ENCODE data around the gene ABCB1.

The ABCB1 gene

GRCh38 chr7:87552351-87552900 is 48.3 kb downstream of the ABCB1 start:
- DNase-seq: no peak
- no peak overlapping the region for H2AFZ ChIP-seq (ENCODE audit: low read length)

GRCh38 chr7:87548123-87548919 is 52.4 kb downstream of the ABCB1 start:
- no peaks in the 10 kb centered on the region for H3K27me3 ChIP-seq (replicated peaks; ENCODE audit: insufficient read depth, low read length)
- no peaks in the 10 kb centered on the region for H3K9me3 ChIP-seq (replicated peaks; ENCODE audit: insufficient read depth, low read length)
- no peaks in the 10 kb centered on the region for H3K79me2 ChIP-seq (ENCODE audit: low read length)
- H3K4me3 ChIP-seq (ENCODE audit: low read length): no peak overlapping the region
- DNase-seq: no peak
- H3K9ac ChIP-seq (ENCODE audit: low read length): no peak overlapping the region
- no peaks in the 10 kb centered on the region for H3K36me3 ChIP-seq (replicated peaks; ENCODE audit: insufficient read depth, low read length)
- H3K4me2 ChIP-seq (ENCODE audit: low read depth, low read length): no peak overlapping the region
- no peak overlapping the region for H3K27ac ChIP-seq (ENCODE audit: low read length)
- H4K20me1 ChIP-seq (ENCODE audit: insufficient read depth, low read length): no peaks in the 10 kb centered on the region
- TF ChIP-seq EZH2phosphoT487 (IDR thresholded peaks at IDR 0.05; ENCODE audit: low read length) (no peak), CTCF (IDR thresholded peaks at IDR 0.05; ENCODE audit: low read length) (no peak), EZH2 (optimal IDR thresholded peaks at IDR 0.05; ENCODE audit: low read depth, low read length) (no peak)
- no peaks in the 10 kb centered on the region for H3F3A ChIP-seq (ENCODE audit: insufficient read depth, low read length)
- peaks cover 9% of the 10 kb centered on the region for H3K4me1 ChIP-seq (ENCODE audit: low read length)
- H2AFZ ChIP-seq (ENCODE audit: low read length): no peak overlapping the region
- no peaks in the 10 kb centered on the region for H3K9me2 ChIP-seq (replicated peaks; ENCODE audit: insufficient read depth, low read length)

More at GRCh38 chr7:87552351-87552900, 48.3 kb downstream of the ABCB1 start:
- Histone ChIP-seq H3K4me2 (ENCODE audit: low read depth, low read length) (no peak overlapping the region), H3K27ac (ENCODE audit: low read length) (no peak overlapping the region), H3K4me3 (ENCODE audit: low read length) (no peak overlapping the region), H3K9me2 (replicated peaks; ENCODE audit: insufficient read depth, low read length) (no peaks in the 10 kb centered on the region), H4K20me1 (ENCODE audit: insufficient read depth, low read length) (no peaks in the 10 kb centered on the region), H3K9me3 (replicated peaks; ENCODE audit: insufficient read depth, low read length) (no peaks in the 10 kb centered on the region), H3K27me3 (replicated peaks; ENCODE audit: insufficient read depth, low read length) (no peaks in the 10 kb centered on the region), H3K79me2 (ENCODE audit: low read length) (no peaks in the 10 kb centered on the region), H3K4me1 (ENCODE audit: low read length) (no peaks in the 10 kb centered on the region), H3K9ac (ENCODE audit: low read length) (no peak overlapping the region), H3F3A (ENCODE audit: insufficient read depth, low read length) (no peaks in the 10 kb centered on the region), H3K36me3 (replicated peaks; ENCODE audit: insufficient read depth, low read length) (no peaks in the 10 kb centered on the region)
- TF ChIP-seq EZH2 (optimal IDR thresholded peaks at IDR 0.05; ENCODE audit: low read depth, low read length) (no peak), CTCF (IDR thresholded peaks at IDR 0.05; ENCODE audit: low read length) (no peak), EZH2phosphoT487 (IDR thresholded peaks at IDR 0.05; ENCODE audit: low read length) (no peak)

- Histone ChIP-seq H3K27me3 (replicated peaks; ENCODE audit: insufficient read depth, low read length) (no peaks in the 10 kb centered on the region), H3K9me2 (replicated peaks; ENCODE audit: insufficient read depth, low read length) (no peaks in the 10 kb centered on the region), H3K4me1 (ENCODE audit: low read length) (peaks cover 9% of the 10 kb centered on the region), H3K4me2 (ENCODE audit: low read depth, low read length) (no peak overlapping the region), H3K9ac (ENCODE audit: low read length) (no peak overlapping the region), H3K9me3 (replicated peaks; ENCODE audit: insufficient read depth, low read length) (no peaks in the 10 kb centered on the region), H3K4me3 (ENCODE audit: low read length) (no peak overlapping the region), H3F3A (ENCODE audit: insufficient read depth, low read length) (no peaks in the 10 kb centered on the region), H3K27ac (ENCODE audit: low read length) (no peak overlapping the region), H4K20me1 (ENCODE audit: insufficient read depth, low read length) (no peaks in the 10 kb centered on the region), H2AFZ (ENCODE audit: low read length) (no peak overlapping the region), H3K79me2 (ENCODE audit: low read length) (no peaks in the 10 kb centered on the region), H3K36me3 (replicated peaks; ENCODE audit: insufficient read depth, low read length) (no peaks in the 10 kb centered on the region)
- DNase-seq: no peak
- TF ChIP-seq EZH2phosphoT487 (IDR thresholded peaks at IDR 0.05; ENCODE audit: low read length) (no peak), EZH2 (optimal IDR thresholded peaks at IDR 0.05; ENCODE audit: low read depth, low read length) (no peak), CTCF (IDR thresholded peaks at IDR 0.05; ENCODE audit: low read length) (no peak)
These were observed 54.9 kb downstream of the ABCB1 start for GRCh38 chr7:87545760-87546159.

Data from MM.1S (cell line).